SU-DHL-6 (cell line): ENCODE results near the gene DNAH11.

Experiments used
- EZH2phosphoT487 ChIP-seq: fragments of 200-600 bp; sonication (generic), shearing (Covaris generic); conservative IDR thresholded peaks from 2 replicates; pipeline ENCODE4 v1.6.1; 2018; ENCODE audit warnings: mild to moderate bottlenecking, antibody characterized with exemption, low read length, moderate library complexity, mixed read lengths
- TF ChIP-seq, protein P1 (sequence below): fragments of 200-600 bp; sonication (generic); IDR thresholded peaks from one replicate; pipeline ENCODE4 v1.5.1; 2017; ENCODE audit warnings: antibody characterized with exemption, mild to moderate bottlenecking, low read length, moderate library complexity; ENCODE audit not compliant: insufficient read depth, poor library complexity, severe bottlenecking

DNA sequence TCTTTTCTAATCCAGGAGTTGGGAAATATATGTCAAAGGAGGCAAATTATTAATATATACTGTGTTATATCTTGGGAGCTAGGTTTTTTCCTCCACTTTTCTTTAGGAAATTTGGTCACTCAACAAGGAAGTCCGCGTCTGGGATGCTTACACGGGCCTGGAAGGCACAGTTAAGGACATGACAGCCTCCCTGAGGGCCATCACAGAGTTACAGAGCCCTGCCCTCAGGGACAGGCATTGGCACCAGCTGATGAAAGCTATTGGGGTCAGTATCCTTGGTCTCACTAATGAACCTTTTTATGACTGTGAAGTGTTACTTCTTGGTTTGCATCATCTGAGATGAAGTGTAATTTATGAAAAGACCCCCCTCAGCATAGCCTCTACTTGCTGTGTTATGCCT is 74.7 kb downstream of the DNAH11 start:
- TF ChIP-seq, protein P1, sequence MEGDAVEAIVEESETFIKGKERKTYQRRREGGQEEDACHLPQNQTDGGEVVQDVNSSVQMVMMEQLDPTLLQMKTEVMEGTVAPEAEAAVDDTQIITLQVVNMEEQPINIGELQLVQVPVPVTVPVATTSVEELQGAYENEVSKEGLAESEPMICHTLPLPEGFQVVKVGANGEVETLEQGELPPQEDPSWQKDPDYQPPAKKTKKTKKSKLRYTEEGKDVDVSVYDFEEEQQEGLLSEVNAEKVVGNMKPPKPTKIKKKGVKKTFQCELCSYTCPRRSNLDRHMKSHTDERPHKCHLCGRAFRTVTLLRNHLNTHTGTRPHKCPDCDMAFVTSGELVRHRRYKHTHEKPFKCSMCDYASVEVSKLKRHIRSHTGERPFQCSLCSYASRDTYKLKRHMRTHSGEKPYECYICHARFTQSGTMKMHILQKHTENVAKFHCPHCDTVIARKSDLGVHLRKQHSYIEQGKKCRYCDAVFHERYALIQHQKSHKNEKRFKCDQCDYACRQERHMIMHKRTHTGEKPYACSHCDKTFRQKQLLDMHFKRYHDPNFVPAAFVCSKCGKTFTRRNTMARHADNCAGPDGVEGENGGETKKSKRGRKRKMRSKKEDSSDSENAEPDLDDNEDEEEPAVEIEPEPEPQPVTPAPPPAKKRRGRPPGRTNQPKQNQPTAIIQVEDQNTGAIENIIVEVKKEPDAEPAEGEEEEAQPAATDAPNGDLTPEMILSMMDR = no peak
- TF ChIP-seq EZH2phosphoT487 = no peak
